Fibroblast of lung (primary cell): ENCODE measurements around the gene ABR.

ENCODE experiments used
- EZH2 ChIP-seq: IDR thresholded peaks from 2 replicates; pipeline ENCODE4 v1.5.1; 2012; ENCODE audit warnings: low read length, control low read depth, mild to moderate bottlenecking; ENCODE audit errors: missing control alignments
- TF ChIP-seq, protein P1 (sequence below), 2 donors: IDR thresholded peaks in 1 of 2; conservative IDR thresholded peaks in 1 of 2; 1 replicate in 1 of 2; 2 replicates in 1 of 2; pipeline ENCODE4 v1.5.1; 2011 to 2012; ENCODE audit warnings: low read length in 2 of 2, control low read depth in 1 of 2, inconsistent platforms in 1 of 2, low read depth in 1 of 2, mild to moderate bottlenecking in 1 of 2

GRCh38 chr17:1110862-1111598 is 68.8 kb downstream of the ABR start:
- TF ChIP-seq, protein P1, sequence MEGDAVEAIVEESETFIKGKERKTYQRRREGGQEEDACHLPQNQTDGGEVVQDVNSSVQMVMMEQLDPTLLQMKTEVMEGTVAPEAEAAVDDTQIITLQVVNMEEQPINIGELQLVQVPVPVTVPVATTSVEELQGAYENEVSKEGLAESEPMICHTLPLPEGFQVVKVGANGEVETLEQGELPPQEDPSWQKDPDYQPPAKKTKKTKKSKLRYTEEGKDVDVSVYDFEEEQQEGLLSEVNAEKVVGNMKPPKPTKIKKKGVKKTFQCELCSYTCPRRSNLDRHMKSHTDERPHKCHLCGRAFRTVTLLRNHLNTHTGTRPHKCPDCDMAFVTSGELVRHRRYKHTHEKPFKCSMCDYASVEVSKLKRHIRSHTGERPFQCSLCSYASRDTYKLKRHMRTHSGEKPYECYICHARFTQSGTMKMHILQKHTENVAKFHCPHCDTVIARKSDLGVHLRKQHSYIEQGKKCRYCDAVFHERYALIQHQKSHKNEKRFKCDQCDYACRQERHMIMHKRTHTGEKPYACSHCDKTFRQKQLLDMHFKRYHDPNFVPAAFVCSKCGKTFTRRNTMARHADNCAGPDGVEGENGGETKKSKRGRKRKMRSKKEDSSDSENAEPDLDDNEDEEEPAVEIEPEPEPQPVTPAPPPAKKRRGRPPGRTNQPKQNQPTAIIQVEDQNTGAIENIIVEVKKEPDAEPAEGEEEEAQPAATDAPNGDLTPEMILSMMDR (conservative IDR thresholded peaks at IDR 0.05 in 1 of 2, IDR thresholded peaks at IDR 0.05 in 1 of 2; ENCODE audit: low read depth in 1 of 2, low read length in 2 of 2): no peak
- TF ChIP-seq EZH2: no peak
